NCI-H460 (cell line): ENCODE data around the gene LRRC72. TPM values are rescaled to one million over a fixed set of nuclear protein-coding genes. Genes with fewer than 3 reads are reported as not detected.

Experiments used
- DNase-seq: peaks from one replicate; pipeline ENCODE4 v3.0.0-alpha.2; 2016; ENCODE audit warnings: low read depth; ENCODE audit errors: extremely low read depth
- total RNA-seq: library from RNA; depleted of rRNA; stranded (reverse); fragments of >200 nt; shearing (Covaris generic); gene quantifications from 2 replicates; pipeline ENCODE4 v1.2.3, GENCODE V29; 2014; rRNA removed

The LRRC72 gene
- total RNA-seq, 1 experiment from 2014 or later, result not detected

DNA sequence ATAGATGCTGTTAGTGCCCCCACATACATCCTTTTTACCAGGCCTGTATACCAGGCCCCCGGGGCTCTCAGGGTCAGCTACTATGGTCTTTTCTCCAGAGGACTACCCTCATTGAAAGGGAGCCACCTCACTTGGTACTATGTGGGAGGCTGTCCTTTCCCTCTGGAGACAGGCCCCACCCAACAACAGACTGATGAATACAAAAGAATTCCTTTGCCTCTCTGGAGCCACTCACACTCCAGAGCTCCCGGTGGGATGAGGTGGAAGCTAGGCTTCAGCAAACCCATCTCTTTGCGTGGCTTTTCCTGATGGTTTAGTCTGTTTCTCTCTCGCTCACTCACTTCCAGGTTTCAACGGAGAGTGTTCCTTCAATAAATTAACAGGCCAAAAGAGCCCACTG is 88.6 kb downstream of the LRRC72 start:
- DNase-seq, result no peak

DNA sequence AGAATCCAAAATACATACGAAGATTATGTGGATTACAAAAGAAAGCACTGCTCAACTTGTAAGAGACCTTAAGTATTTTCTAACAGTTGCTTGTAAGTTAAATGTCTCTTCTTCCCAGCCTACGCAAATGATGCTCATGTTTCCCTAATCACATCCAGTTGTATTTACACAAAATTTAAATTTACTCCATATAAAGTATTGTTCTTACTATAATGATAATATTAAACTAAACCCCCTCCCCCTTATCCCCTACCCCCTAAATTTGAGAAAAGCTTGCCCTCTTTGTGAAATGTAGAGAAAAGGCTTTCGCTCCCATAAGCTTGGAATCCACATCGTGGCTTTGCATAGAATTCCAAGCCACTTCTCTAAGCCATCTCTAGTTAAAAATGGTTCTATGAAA is 89.5 kb downstream of the LRRC72 start:
- no peak for DNase-seq

DNA sequence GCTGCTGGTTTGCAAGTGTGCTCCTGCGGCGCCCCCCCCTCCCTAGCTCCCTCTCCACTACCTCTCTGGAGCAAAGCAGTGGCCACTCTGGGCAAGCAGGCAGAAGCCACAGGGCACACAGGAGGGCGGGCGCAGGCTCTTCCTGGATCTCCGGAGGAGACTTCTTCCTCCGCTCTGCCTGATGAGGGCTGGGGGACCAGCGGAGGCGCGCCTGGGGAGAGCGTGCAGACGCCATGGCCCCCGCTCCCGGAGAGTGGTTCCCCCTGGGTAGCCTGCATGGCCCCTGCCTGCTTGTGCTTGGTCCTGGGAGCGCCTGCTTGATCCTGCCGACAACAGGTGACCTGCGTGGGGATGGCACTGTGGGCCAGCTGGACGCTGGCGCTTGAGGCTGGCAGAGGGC is 89.9 kb downstream of the LRRC72 start:
- DNase-seq, result no peak

DNA sequence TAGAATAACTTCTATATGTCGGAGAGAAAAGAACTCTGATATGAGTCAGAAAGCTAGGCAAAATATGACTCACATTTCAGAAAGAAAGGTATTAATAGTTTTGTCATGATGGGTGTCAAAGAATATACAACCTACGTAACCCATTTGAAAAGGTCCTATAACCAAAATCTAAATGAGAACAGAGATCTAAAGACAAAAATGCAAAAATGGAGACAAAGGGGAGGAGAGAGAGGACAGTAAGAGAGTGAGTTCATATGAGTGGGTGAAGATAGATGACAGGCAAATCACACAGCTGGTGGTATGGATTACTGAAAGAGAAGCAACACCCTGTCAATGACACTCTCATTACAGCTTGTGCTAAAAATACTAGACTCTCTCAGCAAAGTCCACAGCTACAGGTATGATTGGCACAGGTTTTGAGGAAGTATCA is 93.4 kb downstream of the LRRC72 start:
- DNase-seq, result no peak

DNA sequence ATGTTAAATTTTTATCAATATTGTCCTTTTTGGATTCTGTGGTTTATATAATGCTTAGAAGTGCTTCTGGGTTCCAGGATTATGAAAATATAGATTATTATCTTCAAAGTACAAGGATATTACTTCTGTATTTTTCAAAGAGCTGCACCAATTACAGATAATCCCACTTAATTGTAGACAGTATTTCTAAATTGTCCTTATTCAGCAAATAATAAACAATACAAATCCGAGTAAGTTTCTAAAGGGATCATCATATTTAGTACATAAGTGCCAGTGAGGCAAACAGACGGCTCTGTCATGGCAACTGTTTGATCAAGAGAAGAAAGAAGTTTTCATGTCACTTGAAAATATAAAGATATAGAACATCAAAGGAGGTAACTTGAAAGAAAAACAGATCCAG is 99.8 kb downstream of the LRRC72 start:
- no peak for DNase-seq

DNA sequence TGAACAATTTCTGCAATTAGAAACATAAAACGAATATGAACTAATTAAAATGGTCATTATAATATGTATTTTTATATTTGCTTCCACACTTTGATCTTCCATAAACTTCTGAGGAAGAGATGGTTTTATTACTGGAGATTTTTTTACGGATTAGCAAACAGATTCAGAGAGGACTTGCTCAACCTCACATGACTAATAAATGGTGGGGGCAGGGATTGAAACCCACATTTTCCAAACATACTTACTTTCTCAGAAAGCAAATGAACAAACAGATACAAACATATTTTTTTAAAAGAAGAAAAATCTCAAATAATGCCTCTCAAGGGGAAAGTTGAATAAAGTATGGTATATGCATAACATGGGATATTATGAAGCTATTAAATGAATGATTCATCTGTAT is 100.6 kb downstream of the LRRC72 start:
- DNase-seq, result no peak

DNA sequence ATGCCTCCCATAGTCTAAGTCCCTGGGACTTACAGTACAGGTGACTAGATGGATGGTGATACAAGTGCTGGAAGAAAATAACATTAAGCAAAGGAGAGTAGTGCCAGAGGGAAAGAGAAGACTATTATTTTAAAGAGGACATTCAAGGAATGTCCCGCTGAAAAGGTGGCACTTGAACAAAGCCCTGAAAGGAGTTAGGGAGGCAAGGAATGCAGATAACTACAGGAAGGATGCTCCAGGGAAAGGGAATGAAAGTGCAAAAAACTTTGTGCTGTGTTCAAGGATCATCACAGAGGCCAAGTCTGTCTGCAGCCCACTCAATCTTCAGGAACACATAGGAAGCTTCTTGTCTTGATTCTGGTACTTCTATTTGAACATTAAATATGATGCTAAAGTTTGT is 104.0 kb downstream of the LRRC72 start:
- DNase-seq, result no peak

Other genes starting within 250 kb of the LRRC72 start
- gene CRPPA, start 105.3 kb upstream of the LRRC72 start, total RNA-seq, result 0.38 and 0.84 TPM in 2 replicates
- 0.10 TPM in 1 of 2 replicates, not detected in the other for gene SOSTDC1, start 61.1 kb upstream of the LRRC72 start, total RNA-seq
- 11.0 and 13.7 TPM in 2 replicates for gene ANKMY2, start 118.9 kb downstream of the LRRC72 start, total RNA-seq
- gene BZW2, start 119.4 kb downstream of the LRRC72 start, total RNA-seq, result 198 and 204 TPM in 2 replicates
- 31.4 and 37.3 TPM in 2 replicates for gene TSPAN13, start 226.9 kb downstream of the LRRC72 start, total RNA-seq